ENCODE measurements around the gene FNDC3B.
A peak's percentile ranks its signal among the peaks of the same experiment; 100 is the strongest.

FNDC3B gene

GRCh38 chr3:172115059-172115458 is 75.7 kb downstream of the FNDC3B start:
- no peak for ATAC-seq (replicated peaks)
- H3K4me1 Mint-ChIP-seq (ENCODE audit: low read depth in 2 of 2), result peaks cover 14 to 16% of the 10 kb centered on the region in 2 donors
- no peaks in the 10 kb centered on the region for H3K27me3 Mint-ChIP-seq
- peaks cover 2% of the 10 kb centered on the region for H3K36me3 Mint-ChIP-seq (ENCODE audit: insufficient read depth)
- H3K9me3 Mint-ChIP-seq, result no peaks in the 10 kb centered on the region
- H3K27ac Mint-ChIP-seq, result no peak overlapping the region
- H3K4me3 Mint-ChIP-seq, result no peak overlapping the region
- DNase-seq, result no peak

GRCh38 chr3:172115787-172116186 is 76.4 kb downstream of the FNDC3B start:
- Mint-ChIP-seq H3K27ac (no peak overlapping the region), H3K36me3 (ENCODE audit: insufficient read depth) (peaks cover 2% of the 10 kb centered on the region), H3K9me3 (no peaks in the 10 kb centered on the region)

DNA sequence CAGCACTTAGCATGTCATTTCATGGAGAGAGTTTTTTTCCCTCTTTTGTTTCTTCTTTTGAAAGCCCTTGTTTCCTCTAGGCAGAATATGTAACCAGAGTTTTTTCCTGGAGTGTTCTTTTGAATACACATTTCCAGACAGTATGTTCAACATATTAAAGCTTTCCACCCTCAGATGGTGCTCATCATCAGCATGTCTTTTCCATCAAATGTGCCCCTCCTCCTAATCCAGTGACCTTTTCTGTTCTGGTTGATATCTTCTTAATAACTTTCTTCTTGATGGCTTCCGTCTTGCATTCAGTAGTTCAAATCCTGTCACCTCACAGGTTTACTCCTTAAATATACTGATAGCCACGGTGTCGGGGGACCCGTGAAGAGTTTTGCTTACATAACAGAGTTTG is 78.6 kb downstream of the FNDC3B start:
- ATAC-seq (replicated peaks), result no peak

More at GRCh38 chr3:172115787-172116186, 76.4 kb downstream of the FNDC3B start:
- DNase-seq (no peak), ATAC-seq (replicated peaks) (no peak)
- H3K4me1 Mint-ChIP-seq (ENCODE audit: low read depth in 2 of 2), result peaks cover 10 to 16% of the 10 kb centered on the region in 2 donors
- H3K4me3 Mint-ChIP-seq, result no peak overlapping the region
- H3K27me3 Mint-ChIP-seq, result no peaks in the 10 kb centered on the region

DNA sequence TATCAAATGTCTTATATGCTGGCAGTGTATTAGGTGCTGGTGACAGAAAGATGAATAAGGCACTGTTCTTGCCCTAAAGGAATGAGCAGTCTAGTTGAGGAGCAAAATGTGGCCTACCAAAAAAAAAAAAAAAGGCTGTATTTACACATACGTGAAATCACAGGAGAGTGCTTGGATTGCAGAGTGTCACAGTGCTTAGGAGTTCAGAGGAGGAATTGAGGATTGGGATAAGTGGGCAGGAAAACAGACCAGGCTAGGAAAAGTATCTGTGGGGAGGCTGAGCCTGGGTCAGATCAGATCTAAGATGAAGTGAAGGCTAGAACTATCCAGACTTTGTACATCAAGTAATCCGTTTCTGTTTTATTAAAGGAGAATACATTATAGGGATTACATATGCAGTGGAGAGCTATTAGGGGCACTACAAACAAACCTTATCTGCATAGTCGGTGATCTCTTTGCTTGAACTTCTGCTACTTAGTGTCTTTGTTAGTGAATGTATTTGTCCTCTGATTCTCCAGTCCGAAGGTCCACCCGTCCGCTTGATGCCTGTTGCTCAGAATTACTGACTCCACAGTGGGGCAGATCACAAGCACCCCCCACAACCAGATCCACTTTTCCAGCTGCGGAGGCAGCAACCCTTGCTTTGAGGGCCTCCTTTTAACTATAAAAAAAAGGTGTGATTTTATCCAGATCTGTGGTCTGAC is 80.0 kb downstream of the FNDC3B start:
- ATAC-seq (replicated peaks) (no peak), DNase-seq (no peak)
- Mint-ChIP-seq H3K9me3 (no peaks in the 10 kb centered on the region), H3K27me3 (no peaks in the 10 kb centered on the region), H3K27ac (no peak overlapping the region), H3K4me3 (no peak overlapping the region), H3K36me3 (ENCODE audit: insufficient read depth) (peaks cover 2% of the 10 kb centered on the region), H3K4me1 (ENCODE audit: low read depth in 2 of 2) (peaks cover 7 to 10% of the 10 kb centered on the region in 2 donors)

More for the DNA sequence above, 78.6 kb downstream of the FNDC3B start:
- Mint-ChIP-seq H3K27ac (no peak overlapping the region), H3K36me3 (ENCODE audit: insufficient read depth) (peaks cover 2% of the 10 kb centered on the region), H3K4me3 (no peak overlapping the region), H3K4me1 (ENCODE audit: low read depth in 2 of 2) (peaks cover 10 to 16% of the 10 kb centered on the region in 2 donors), H3K27me3 (no peaks in the 10 kb centered on the region), H3K9me3 (no peaks in the 10 kb centered on the region)
- no peak for DNase-seq

DNA sequence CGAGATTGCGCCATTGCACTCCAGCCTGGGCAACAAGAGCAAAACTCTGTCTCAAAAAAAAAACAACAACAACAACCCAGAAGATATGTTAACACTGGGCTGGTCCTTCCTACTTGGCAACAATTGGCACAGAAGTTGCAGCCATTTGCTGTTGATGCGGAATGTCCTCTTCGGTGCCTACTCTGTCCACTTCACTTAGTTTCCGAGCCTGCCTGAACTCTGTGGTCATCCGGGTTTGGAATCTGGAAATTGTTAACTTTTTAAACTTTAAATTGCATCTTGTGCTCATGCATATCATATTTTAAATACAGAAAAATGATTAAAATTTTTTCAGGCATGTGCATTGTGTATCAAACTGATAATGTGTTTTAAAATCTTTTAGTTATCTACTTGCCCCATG is 81.5 kb downstream of the FNDC3B start:
- Mint-ChIP-seq H3K4me3 (no peak overlapping the region), H3K36me3 (ENCODE audit: insufficient read depth) (peaks cover 2% of the 10 kb centered on the region), H3K27ac (no peak overlapping the region), H3K27me3 (no peaks in the 10 kb centered on the region), H3K9me3 (no peaks in the 10 kb centered on the region), H3K4me1 (ENCODE audit: low read depth in 2 of 2) (peaks cover 5 to 18% of the 10 kb centered on the region in 2 donors)
- ATAC-seq (replicated peaks) (no peak), DNase-seq (no peak)

DNA sequence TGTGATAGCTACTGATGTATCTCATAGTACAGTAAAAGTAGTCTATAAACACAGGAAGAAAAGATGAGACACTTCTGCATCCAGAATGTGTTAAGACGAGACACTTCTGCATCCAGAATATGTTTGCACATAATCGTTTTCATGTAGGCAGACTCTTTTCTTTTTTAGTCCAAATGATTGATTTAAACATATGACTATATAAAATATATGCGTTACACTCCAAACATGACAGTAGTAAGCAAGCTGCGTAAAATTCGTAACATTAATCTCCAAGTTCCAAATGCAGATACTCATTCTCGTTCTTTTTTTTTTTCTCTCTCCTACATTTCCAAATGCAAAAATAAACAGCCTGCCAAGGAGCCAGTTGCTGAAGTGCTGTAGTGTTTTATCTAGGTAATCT is 82.6 kb downstream of the FNDC3B start:
- Mint-ChIP-seq H3K27me3 (no peaks in the 10 kb centered on the region), H3K4me1 (ENCODE audit: low read depth in 2 of 2) (peaks cover 11 to 24% of the 10 kb centered on the region in 2 donors), H3K27ac (peak overlapping the region in 1 of 2 donors; percentile 13), H3K9me3 (no peaks in the 10 kb centered on the region), H3K4me3 (no peak overlapping the region), H3K36me3 (ENCODE audit: insufficient read depth) (peaks cover 2% of the 10 kb centered on the region)
- DNase-seq (no peak), ATAC-seq (replicated peaks) (no peak)

DNA sequence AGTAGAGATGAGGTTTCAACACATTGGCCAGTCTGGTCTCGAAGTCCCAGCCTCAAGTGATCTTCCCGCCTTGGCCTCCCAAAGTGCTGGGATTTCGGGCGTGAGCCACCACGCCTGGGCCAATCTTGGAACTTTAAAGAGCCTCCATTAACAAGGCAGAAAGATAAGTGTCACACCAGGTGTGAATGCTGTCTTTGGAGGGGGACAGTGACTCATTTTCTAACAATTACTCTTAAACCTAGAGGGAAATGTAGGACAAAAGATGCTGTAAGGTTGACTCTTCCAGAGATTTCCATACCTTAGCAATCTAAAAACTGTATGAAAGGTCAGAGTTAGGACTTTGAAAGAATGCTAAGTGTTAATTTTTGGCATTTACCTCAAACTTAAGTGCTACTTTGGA is 84.9 kb downstream of the FNDC3B start:
- H3K27ac Mint-ChIP-seq, result no peak overlapping the region
- H3K9me3 Mint-ChIP-seq, result no peaks in the 10 kb centered on the region
- peaks cover 21 to 27% of the 10 kb centered on the region in 2 donors for H3K4me1 Mint-ChIP-seq (ENCODE audit: low read depth in 2 of 2)
- H3K4me3 Mint-ChIP-seq, result no peak overlapping the region
- no peaks in the 10 kb centered on the region for H3K36me3 Mint-ChIP-seq (ENCODE audit: insufficient read depth)
- no peaks in the 10 kb centered on the region for H3K27me3 Mint-ChIP-seq
- DNase-seq (no peak), ATAC-seq (replicated peaks) (no peak)

DNA sequence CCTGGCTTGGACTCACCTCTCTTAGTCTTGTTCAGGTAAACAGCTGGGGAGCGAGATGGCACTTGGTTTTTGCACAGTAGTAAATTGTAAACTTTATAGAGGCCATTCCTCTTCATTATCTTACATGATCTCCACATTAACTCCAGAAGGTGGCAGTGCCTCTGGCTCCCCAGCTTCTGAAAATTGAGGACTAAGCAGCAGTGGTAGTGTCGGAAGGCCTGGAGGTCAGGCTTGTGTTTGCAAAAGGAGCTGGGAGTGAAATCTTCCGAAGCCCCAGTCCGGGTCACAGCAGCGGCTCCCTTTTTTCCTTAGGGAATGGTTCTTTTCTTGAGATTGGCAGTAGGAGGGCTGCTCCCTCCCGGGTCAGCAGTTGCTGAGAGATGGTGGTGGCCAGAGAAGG is 85.7 kb downstream of the FNDC3B start:
- H3K27ac Mint-ChIP-seq, result no peak overlapping the region
- no peak overlapping the region for H3K4me3 Mint-ChIP-seq
- H3K4me1 Mint-ChIP-seq (ENCODE audit: low read depth in 2 of 2), result peaks cover 28 to 35% of the 10 kb centered on the region in 2 donors
- ATAC-seq (replicated peaks) (no peak), DNase-seq (no peak)
- H3K9me3 Mint-ChIP-seq, result no peaks in the 10 kb centered on the region
- no peaks in the 10 kb centered on the region for H3K27me3 Mint-ChIP-seq
- H3K36me3 Mint-ChIP-seq (ENCODE audit: insufficient read depth), result peaks cover 2% of the 10 kb centered on the region

GRCh38 chr3:172125963-172126457 is 86.6 kb downstream of the FNDC3B start:
- DNase-seq (no peak), ATAC-seq (replicated peaks) (no peak)
- Mint-ChIP-seq H3K36me3 (ENCODE audit: insufficient read depth) (peaks cover 7% of the 10 kb centered on the region), H3K9me3 (no peaks in the 10 kb centered on the region), H3K4me1 (ENCODE audit: low read depth in 2 of 2) (peaks cover 33 to 41% of the 10 kb centered on the region in 2 donors), H3K27me3 (no peaks in the 10 kb centered on the region), H3K4me3 (no peak overlapping the region), H3K27ac (no peak overlapping the region)

DNA sequence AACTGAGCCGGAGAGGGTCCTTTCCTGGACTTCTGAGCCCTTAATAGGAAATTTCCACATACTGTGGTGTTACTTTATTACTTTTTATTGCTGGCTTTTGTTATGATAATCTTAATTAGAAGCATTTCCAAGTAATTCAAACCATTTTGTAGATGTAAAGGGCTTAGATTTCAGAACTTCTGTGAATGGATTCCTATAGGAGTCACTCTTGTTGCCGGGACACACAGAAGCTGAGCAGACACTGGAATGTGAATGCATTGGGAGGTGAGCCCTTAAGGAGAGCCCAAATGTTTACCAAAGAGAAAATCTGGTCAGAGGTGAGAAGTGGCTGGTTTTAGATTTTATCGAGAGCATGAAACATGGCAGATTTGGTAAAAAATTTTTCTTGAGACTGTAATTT is 87.4 kb downstream of the FNDC3B start:
- no peak for ATAC-seq (replicated peaks)
- H3K27ac Mint-ChIP-seq, result peak overlapping the region in 1 of 2 donors; percentile 26
- no peak overlapping the region for H3K4me3 Mint-ChIP-seq
- DNase-seq, result no peak
- H3K4me1 Mint-ChIP-seq (ENCODE audit: low read depth in 2 of 2), result peaks cover 34 to 42% of the 10 kb centered on the region in 2 donors
- H3K9me3 Mint-ChIP-seq, result no peaks in the 10 kb centered on the region
- H3K36me3 Mint-ChIP-seq (ENCODE audit: insufficient read depth), result peaks cover 7% of the 10 kb centered on the region
- no peaks in the 10 kb centered on the region for H3K27me3 Mint-ChIP-seq

DNA sequence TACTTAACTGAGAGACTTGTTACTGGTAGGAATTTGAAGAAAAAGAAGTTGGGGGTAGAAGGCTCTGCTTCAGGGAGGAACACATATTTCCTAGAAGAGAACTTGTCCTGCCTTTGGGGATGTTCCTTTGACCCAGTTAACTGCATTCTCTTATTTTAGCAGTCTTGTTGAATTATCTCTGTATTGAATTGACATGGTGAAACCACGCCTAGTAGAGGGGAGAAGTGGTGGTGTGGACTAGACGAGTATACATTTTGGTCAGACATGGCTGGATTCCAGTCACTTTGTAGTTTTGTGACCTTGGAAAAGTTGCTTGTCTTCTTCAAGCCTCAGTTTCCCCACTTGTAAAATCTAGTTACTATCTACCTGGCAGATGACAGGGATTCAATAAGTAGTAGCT is 87.8 kb downstream of the FNDC3B start:
- H3K27me3 Mint-ChIP-seq, result no peaks in the 10 kb centered on the region
- H3K27ac Mint-ChIP-seq, result peak overlapping the region in 1 of 2 donors; percentile 26
- H3K9me3 Mint-ChIP-seq, result no peaks in the 10 kb centered on the region
- DNase-seq (no peak), ATAC-seq (replicated peaks) (no peak)
- no peak overlapping the region for H3K4me3 Mint-ChIP-seq
- H3K4me1 Mint-ChIP-seq (ENCODE audit: low read depth in 2 of 2), result peaks cover 38 to 46% of the 10 kb centered on the region in 2 donors
- peaks cover 9% of the 10 kb centered on the region for H3K36me3 Mint-ChIP-seq (ENCODE audit: insufficient read depth)

DNA sequence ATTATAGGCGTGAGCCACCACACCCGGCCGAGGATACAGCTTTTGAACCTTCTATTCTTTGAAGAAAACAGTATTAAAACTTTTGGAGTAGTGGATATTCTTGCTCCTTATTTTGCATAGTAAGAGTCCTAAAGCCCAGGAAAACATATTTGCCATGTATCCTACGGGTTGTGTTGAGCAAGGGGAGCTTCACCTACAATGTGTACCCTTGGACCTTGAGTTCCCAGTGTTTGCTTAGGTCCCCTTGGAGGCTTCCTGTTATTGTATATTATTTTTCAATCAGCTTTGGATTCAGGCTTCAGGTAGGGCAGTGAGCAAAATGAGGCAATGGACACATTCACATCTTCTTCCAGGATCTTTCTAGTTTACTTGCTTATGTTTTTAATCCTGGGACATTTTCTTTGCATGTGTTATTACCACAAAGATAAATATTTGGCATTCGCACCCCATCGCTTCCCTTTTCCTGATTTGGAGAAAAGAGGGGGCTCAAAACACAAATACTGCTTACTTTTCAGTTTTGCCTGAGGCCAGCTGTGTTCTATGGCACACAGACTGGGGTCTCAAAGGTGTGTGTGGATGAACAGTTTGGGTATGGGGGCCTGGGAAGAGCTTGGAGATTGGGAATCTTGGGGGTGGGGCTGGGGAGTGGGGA is 88.7 kb downstream of the FNDC3B start:
- peaks cover 40 to 49% of the 10 kb centered on the region in 2 donors for H3K4me1 Mint-ChIP-seq (ENCODE audit: low read depth in 2 of 2)
- DNase-seq, result no peak
- no peak for ATAC-seq (replicated peaks)
- no peak overlapping the region for H3K4me3 Mint-ChIP-seq
- no peak overlapping the region for H3K27ac Mint-ChIP-seq
- no peaks in the 10 kb centered on the region for H3K9me3 Mint-ChIP-seq
- peaks cover 13% of the 10 kb centered on the region for H3K36me3 Mint-ChIP-seq (ENCODE audit: insufficient read depth)
- H3K27me3 Mint-ChIP-seq, result no peaks in the 10 kb centered on the region

GRCh38 chr3:172128858-172129257 is 89.5 kb downstream of the FNDC3B start:
- Mint-ChIP-seq H3K4me3 (no peak overlapping the region), H3K9me3 (no peaks in the 10 kb centered on the region), H3K4me1 (ENCODE audit: low read depth in 2 of 2) (peaks cover 45 to 57% of the 10 kb centered on the region in 2 donors), H3K27ac (peak overlapping the region in 1 of 2 donors; percentile 92), H3K36me3 (ENCODE audit: insufficient read depth) (peaks cover 13% of the 10 kb centered on the region), H3K27me3 (no peaks in the 10 kb centered on the region)
- no peak for ATAC-seq (replicated peaks)
- DNase-seq, result no peak

- Mint-ChIP-seq H3K4me3 (peak overlapping the region; percentile 54 to 67), H3K27me3 (no peaks in the 10 kb centered on the region), H3K4me1 (ENCODE audit: low read depth in 2 of 2) (peaks cover 49 to 62% of the 10 kb centered on the region in 2 donors), H3K36me3 (ENCODE audit: insufficient read depth) (peaks cover 13% of the 10 kb centered on the region), H3K27ac (peak overlapping the region; percentile 92 to 98), H3K9me3 (no peaks in the 10 kb centered on the region)
- ATAC-seq (replicated peaks) (no peak), DNase-seq (no peak)
These were observed 90.1 kb downstream of the FNDC3B start for GRCh38 chr3:172129498-172129849.
